ENCODE measurements around the gene TENT5C.
A peak's percentile ranks its signal among the peaks of the same experiment; 100 is the strongest.

TENT5C gene

DNA sequence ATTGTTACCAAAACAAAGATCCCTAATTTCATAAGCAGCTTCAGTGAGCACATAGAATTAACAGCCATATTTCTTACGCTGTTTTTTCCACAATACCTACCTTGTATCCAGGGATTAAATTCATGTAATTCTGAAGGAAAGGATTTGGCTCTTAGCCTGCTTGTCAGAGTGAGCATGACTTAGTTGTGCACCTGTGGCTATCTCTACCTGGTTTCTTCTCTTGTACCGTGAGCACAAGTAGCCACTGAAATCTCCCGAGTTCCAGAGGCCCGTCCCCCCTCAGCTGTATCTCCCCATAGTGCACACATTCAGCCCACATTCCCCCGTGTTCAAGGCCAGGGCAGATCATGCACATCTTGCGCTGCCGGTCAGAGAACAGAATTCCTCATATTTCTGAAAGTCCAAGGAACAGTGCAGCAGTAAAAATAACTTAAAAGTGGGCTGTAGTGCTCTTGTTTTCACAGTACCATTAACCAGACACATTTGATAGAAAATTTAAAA lies 2.3 kb downstream of the TENT5C start:
- ChIA-PET CTCF (interaction anchor here (0.7 to 1.0 kb wide), 3 partner anchors 66 to 225 kb away, joined by 3 to 4 read pairs (median 3); no protein-coding TSS in a partner anchor), POLR2A (no interaction called here)
- H3K4me3 ChIP-seq (ENCODE audit: low read depth, low read length): no peak overlapping the region
- no peaks in the 10 kb centered on the region for H3K36me3 ChIP-seq (ENCODE audit: control insufficient read depth in 2 of 2, insufficient read depth in 1 of 2, low read length in 2 of 2)
- TF ChIP-seq SCRT1 (tag by site-specific recombination; IDR thresholded peaks at IDR 0.05; ENCODE audit: borderline replicate concordance) (peak; percentile 45; the same call in 1 of the 2 replicates), SCRT2 (tag by site-specific recombination; IDR thresholded peaks at IDR 0.05) (peak; percentile 69), ZNF211 (tag by site-specific recombination; IDR thresholded peaks at IDR 0.05; ENCODE audit: low read depth) (no peak), HOXD13 (CRISPR knock-in tag; IDR thresholded peaks at IDR 0.05; ENCODE audit: borderline replicate concordance) (no peak)
- TF ChIP-seq, protein P1, sequence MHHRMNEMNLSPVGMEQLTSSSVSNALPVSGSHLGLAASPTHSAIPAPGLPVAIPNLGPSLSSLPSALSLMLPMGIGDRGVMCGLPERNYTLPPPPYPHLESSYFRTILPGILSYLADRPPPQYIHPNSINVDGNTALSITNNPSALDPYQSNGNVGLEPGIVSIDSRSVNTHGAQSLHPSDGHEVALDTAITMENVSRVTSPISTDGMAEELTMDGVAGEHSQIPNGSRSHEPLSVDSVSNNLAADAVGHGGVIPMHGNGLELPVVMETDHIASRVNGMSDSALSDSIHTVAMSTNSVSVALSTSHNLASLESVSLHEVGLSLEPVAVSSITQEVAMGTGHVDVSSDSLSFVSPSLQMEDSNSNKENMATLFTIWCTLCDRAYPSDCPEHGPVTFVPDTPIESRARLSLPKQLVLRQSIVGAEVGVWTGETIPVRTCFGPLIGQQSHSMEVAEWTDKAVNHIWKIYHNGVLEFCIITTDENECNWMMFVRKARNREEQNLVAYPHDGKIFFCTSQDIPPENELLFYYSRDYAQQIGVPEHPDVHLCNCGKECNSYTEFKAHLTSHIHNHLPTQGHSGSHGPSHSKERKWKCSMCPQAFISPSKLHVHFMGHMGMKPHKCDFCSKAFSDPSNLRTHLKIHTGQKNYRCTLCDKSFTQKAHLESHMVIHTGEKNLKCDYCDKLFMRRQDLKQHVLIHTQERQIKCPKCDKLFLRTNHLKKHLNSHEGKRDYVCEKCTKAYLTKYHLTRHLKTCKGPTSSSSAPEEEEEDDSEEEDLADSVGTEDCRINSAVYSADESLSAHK (tag by site-specific recombination; IDR thresholded peaks at IDR 0.05): no peak
- no peak overlapping the region for H3K27ac ChIP-seq (ENCODE audit: extremely low read depth, low read depth, low read length)
- H3K9me3 ChIP-seq (ENCODE audit: control insufficient read depth, insufficient read depth, low read depth, low read length): no peaks in the 10 kb centered on the region
- H3K4me1 ChIP-seq (ENCODE audit: control insufficient read depth, insufficient read depth, low read length): peaks cover 8% of the 10 kb centered on the region; the same call in 1 of the 2 replicates

DNA sequence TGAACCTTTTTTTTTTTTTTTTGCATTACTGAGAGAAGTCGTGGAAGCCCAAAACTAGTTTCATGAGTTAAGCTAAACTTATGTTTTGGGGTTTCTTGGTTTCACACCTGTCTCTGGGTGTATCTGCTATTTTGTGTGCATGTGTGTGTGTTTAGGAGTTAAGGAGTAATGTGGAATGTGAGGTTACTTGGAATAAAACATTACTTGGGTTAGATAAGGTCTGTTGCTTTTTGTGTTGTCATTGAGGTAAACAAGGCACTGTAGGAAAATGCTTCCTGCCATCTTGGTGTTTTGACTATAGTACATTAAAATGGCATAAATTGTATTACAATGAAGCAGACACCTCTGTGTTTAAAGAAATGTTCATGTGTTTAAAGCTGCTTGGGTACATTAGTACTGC lies 2.9 kb downstream of the TENT5C start:
- H3K36me3 ChIP-seq (ENCODE audit: control insufficient read depth in 2 of 2, insufficient read depth in 1 of 2, low read length in 2 of 2): no peaks in the 10 kb centered on the region
- no peak overlapping the region for H3K4me3 ChIP-seq (ENCODE audit: low read depth, low read length)
- H3K4me1 ChIP-seq (ENCODE audit: control insufficient read depth, insufficient read depth, low read length): peaks cover 8% of the 10 kb centered on the region; the same call in 1 of the 2 replicates
- CTCF ChIA-PET: interaction anchor here (0.5 to 0.7 kb wide), 3 partner anchors 65 to 471 kb away, joined by 3 to 4 read pairs (median 3); no protein-coding TSS in a partner anchor
- no peak overlapping the region for H3K27ac ChIP-seq (ENCODE audit: extremely low read depth, low read depth, low read length)
- TF ChIP-seq ZFP41 (tag by site-specific recombination; IDR thresholded peaks at IDR 0.05; ENCODE audit: borderline replicate concordance) (no peak), ZNF776 (tag by site-specific recombination; IDR thresholded peaks at IDR 0.05; ENCODE audit: borderline replicate concordance) (no peak), ZNF223 (tag by site-specific recombination; IDR thresholded peaks at IDR 0.05) (no peak), ZNF350 (tag by site-specific recombination; IDR thresholded peaks at IDR 0.05) (no peak), OVOL3 (tag by site-specific recombination; IDR thresholded peaks at IDR 0.05) (no peak), YY1 (tag by site-specific recombination; IDR thresholded peaks at IDR 0.05) (no peak), ZNF114 (tag by site-specific recombination; IDR thresholded peaks at IDR 0.05) (no peak), SP7 (tag by site-specific recombination; IDR thresholded peaks at IDR 0.05) (no peak), ZNF626 (tag by site-specific recombination; IDR thresholded peaks at IDR 0.05) (no peak), SCRT2 (tag by site-specific recombination; IDR thresholded peaks at IDR 0.05) (no peak), FEZF1 (tag by site-specific recombination; IDR thresholded peaks at IDR 0.05) (no peak), ZNF133 (tag by site-specific recombination; IDR thresholded peaks at IDR 0.05) (no peak), ZNF184 (tag by site-specific recombination; IDR thresholded peaks at IDR 0.05) (no peak), ZNF571 (tag by site-specific recombination; IDR thresholded peaks at IDR 0.05) (no peak), ZNF211 (tag by site-specific recombination; IDR thresholded peaks at IDR 0.05; ENCODE audit: low read depth) (no peak), ZNF175 (tag by site-specific recombination; IDR thresholded peaks at IDR 0.05) (no peak)
- TF ChIP-seq, protein P2, sequence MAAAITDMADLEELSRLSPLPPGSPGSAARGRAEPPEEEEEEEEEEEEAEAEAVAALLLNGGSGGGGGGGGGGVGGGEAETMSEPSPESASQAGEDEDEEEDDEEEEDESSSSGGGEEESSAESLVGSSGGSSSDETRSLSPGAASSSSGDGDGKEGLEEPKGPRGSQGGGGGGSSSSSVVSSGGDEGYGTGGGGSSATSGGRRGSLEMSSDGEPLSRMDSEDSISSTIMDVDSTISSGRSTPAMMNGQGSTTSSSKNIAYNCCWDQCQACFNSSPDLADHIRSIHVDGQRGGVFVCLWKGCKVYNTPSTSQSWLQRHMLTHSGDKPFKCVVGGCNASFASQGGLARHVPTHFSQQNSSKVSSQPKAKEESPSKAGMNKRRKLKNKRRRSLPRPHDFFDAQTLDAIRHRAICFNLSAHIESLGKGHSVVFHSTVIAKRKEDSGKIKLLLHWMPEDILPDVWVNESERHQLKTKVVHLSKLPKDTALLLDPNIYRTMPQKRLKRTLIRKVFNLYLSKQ (tag by site-specific recombination; IDR thresholded peaks at IDR 0.05; ENCODE audit: borderline replicate concordance): no peak
- TF ChIP-seq, protein P3, sequence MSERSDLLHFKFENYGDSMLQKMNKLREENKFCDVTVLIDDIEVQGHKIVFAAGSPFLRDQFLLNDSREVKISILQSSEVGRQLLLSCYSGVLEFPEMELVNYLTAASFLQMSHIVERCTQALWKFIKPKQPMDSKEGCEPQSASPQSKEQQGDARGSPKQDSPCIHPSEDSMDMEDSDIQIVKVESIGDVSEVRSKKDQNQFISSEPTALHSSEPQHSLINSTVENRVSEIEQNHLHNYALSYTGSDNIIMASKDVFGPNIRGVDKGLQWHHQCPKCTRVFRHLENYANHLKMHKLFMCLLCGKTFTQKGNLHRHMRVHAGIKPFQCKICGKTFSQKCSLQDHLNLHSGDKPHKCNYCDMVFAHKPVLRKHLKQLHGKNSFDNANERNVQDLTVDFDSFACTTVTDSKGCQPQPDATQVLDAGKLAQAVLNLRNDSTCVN (tag by site-specific recombination; optimal IDR thresholded peaks at IDR 0.05): no peak
- TF ChIP-seq, protein P4, sequence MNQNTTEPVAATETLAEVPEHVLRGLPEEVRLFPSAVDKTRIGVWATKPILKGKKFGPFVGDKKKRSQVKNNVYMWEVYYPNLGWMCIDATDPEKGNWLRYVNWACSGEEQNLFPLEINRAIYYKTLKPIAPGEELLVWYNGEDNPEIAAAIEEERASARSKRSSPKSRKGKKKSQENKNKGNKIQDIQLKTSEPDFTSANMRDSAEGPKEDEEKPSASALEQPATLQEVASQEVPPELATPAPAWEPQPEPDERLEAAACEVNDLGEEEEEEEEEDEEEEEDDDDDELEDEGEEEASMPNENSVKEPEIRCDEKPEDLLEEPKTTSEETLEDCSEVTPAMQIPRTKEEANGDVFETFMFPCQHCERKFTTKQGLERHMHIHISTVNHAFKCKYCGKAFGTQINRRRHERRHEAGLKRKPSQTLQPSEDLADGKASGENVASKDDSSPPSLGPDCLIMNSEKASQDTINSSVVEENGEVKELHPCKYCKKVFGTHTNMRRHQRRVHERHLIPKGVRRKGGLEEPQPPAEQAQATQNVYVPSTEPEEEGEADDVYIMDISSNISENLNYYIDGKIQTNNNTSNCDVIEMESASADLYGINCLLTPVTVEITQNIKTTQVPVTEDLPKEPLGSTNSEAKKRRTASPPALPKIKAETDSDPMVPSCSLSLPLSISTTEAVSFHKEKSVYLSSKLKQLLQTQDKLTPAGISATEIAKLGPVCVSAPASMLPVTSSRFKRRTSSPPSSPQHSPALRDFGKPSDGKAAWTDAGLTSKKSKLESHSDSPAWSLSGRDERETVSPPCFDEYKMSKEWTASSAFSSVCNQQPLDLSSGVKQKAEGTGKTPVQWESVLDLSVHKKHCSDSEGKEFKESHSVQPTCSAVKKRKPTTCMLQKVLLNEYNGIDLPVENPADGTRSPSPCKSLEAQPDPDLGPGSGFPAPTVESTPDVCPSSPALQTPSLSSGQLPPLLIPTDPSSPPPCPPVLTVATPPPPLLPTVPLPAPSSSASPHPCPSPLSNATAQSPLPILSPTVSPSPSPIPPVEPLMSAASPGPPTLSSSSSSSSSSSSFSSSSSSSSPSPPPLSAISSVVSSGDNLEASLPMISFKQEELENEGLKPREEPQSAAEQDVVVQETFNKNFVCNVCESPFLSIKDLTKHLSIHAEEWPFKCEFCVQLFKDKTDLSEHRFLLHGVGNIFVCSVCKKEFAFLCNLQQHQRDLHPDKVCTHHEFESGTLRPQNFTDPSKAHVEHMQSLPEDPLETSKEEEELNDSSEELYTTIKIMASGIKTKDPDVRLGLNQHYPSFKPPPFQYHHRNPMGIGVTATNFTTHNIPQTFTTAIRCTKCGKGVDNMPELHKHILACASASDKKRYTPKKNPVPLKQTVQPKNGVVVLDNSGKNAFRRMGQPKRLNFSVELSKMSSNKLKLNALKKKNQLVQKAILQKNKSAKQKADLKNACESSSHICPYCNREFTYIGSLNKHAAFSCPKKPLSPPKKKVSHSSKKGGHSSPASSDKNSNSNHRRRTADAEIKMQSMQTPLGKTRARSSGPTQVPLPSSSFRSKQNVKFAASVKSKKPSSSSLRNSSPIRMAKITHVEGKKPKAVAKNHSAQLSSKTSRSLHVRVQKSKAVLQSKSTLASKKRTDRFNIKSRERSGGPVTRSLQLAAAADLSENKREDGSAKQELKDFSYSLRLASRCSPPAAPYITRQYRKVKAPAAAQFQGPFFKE (tag by site-specific recombination; IDR thresholded peaks at IDR 0.05; ENCODE audit: borderline replicate concordance): no peak
- no peaks in the 10 kb centered on the region for H3K9me3 ChIP-seq (ENCODE audit: control insufficient read depth, insufficient read depth, low read depth, low read length)
- POLR2A ChIA-PET: interaction anchor here (0.6 to 0.7 kb wide), 2 partner anchors 23 to 55 kb away, joined by 4 to 7 read pairs; no protein-coding TSS in a partner anchor

Data from HEK293 (cell line).